GM19240 (cell line): ENCODE data around the gene HABP4.

Source experiments
- DNase-seq: peaks from one replicate; pipeline ENCODE4 v3.0.0; 2011; ENCODE audit warnings: low spot score; ENCODE audit not compliant: insufficient read length

HABP4 gene

GRCh38 chr9:96515621-96516470 is 65.9 kb downstream of the HABP4 start:
- DNase-seq: no peak

- DNase-seq: no peak
These were observed 69.1 kb downstream of the HABP4 start for GRCh38 chr9:96519095-96519494.

GRCh38 chr9:96519787-96520186 is 69.8 kb downstream of the HABP4 start:
- DNase-seq: no peak

- DNase-seq: no peak
These were observed 72.4 kb downstream of the HABP4 start for GRCh38 chr9:96522366-96522765.

- no peak for DNase-seq
These were observed 73.4 kb downstream of the HABP4 start for GRCh38 chr9:96523374-96523773.

GRCh38 chr9:96524045-96524444 is 74.1 kb downstream of the HABP4 start:
- no peak for DNase-seq

- no peak for DNase-seq
These were observed 74.8 kb downstream of the HABP4 start for GRCh38 chr9:96524764-96525163.

- DNase-seq: no peak
These were observed 82.2 kb downstream of the HABP4 start for GRCh38 chr9:96532173-96532572.

- DNase-seq: no peak
These were observed 90.1 kb downstream of the HABP4 start for GRCh38 chr9:96540106-96540505.
